Tibial nerve (tissue), 4 donors: Measurements from ENCODE around the gene LANCL2. TPM values are rescaled to one million over a fixed set of nuclear protein-coding genes. Genes with fewer than 3 reads are reported as not detected.

Experiments
- DNase-seq, 2 donors: peaks; one replicate each; pipeline ENCODE4 v3.0.0-alpha.2; 2019; ENCODE audit warnings: low spot score in 2 of 2
- H3K27ac ChIP-seq, 4 donors: fragments of 200-600 bp; sonication (generic) in 3 of 4; one replicate each; pipeline ENCODE4 v1.5.1; 2017 to 2019; ENCODE audit warnings: mild to moderate bottlenecking in 1 of 4
- H3K27me3 ChIP-seq, 2 donors: fragments of 200-600 bp; sonication (generic) in 1 of 2; one replicate each; pipeline versions ENCODE4 v1.5.1 to v1.6.0; 2017 to 2019
- H3K36me3 ChIP-seq, 3 donors: fragments of 200-600 bp; sonication (generic); one replicate each; pipeline ENCODE4 v1.5.1; 2018 to 2019
- H3K4me1 ChIP-seq, 4 donors: fragments of 200-600 bp; sonication (generic) in 3 of 4; one replicate each; pipeline ENCODE4 v1.5.1; 2017 to 2019
- H3K4me3 ChIP-seq, 4 donors: fragments of 200-600 bp; sonication (generic) in 3 of 4; one replicate each; pipeline ENCODE4 v1.5.1; 2017 to 2019; ENCODE audit warnings: mild to moderate bottlenecking in 1 of 4, moderate library complexity in 1 of 4
- H3K9me3 ChIP-seq, 4 donors: fragments of 200-600 bp; sonication (generic) in 3 of 4; one replicate each; pipeline ENCODE4 v1.5.1; 2017 to 2019
- CTCF ChIP-seq, 5 experiments: fragments of 200-600 bp in 3 of 5; fragments of 450-650 bp in 2 of 5; sonication (generic) in 3 of 5; IDR thresholded peaks; one replicate each; pipeline ENCODE4 v1.5.1; 2016 to 2019; ENCODE audit warnings: antibody characterized with exemption in 5 of 5, mild to moderate bottlenecking in 3 of 5, moderate library complexity in 2 of 5
- EP300 ChIP-seq, 2 donors: sonication (generic); formaldehyde crosslinking; IDR thresholded peaks; one replicate each; pipeline ENCODE4 v1.6.1; 2017; ENCODE audit warnings: antibody characterized with exemption in 2 of 2, mild to moderate bottlenecking in 1 of 2
- POLR2A ChIP-seq, 2 donors: fragments of 450-650 bp; IDR thresholded peaks; one replicate each; pipeline ENCODE4 v1.6.1; 2017; ENCODE audit warnings: antibody characterized with exemption in 2 of 2, mild to moderate bottlenecking in 2 of 2, moderate library complexity in 2 of 2
- WGBS, 2 donors: methylation state at CpG; one replicate each; pipeline ENCODE4 v1.1.5; 2018; 5-methylcytosine and 5-hydroxymethylcytosine counted together
- total RNA-seq, 4 donors: library from RNA; depleted of rRNA; stranded (reverse); fragments of >200 nt; gene quantifications; one replicate each; pipeline ENCODE4 v1.1.0, GENCODE V29; 2016

Gene LANCL2
- total RNA-seq, 4 donors from 2014 or later, result 6.6 to 17.9 (median 12.6) TPM

GRCh38 chr7:55343002-55343781, 21.9 kb upstream of the LANCL2 start:
- H3K4me3 ChIP-seq, result no peak overlapping the region
- peaks cover 0 to 11% (median 0%) of the 10 kb centered on the region in 4 donors for H3K9me3 ChIP-seq
- H3K27ac ChIP-seq, result no peak overlapping the region
- DNase-seq, result no peak
- no peaks in the 10 kb centered on the region for H3K36me3 ChIP-seq
- TF ChIP-seq EP300 (IDR thresholded peaks at IDR 0.05) (no peak), POLR2A (IDR thresholded peaks at IDR 0.05) (no peak)
- no peaks in the 10 kb centered on the region for H3K4me1 ChIP-seq
- 86 to 90% methylated on average over 28 to 41 of the region's 42 CpGs for WGBS, 2 donors
- H3K27me3 ChIP-seq, result peaks cover 0 to 4% of the 10 kb centered on the region in 2 donors

GRCh38 chr7:55343860-55344606, 21.1 kb upstream of the LANCL2 start:
- Histone ChIP-seq H3K9me3 (peaks cover 0 to 11% (median 0%) of the 10 kb centered on the region in 4 donors), H3K4me3 (no peak overlapping the region), H3K27ac (no peak overlapping the region), H3K36me3 (no peaks in the 10 kb centered on the region), H3K27me3 (peaks cover 0 to 4% of the 10 kb centered on the region in 2 donors), H3K4me1 (no peaks in the 10 kb centered on the region)
- TF ChIP-seq POLR2A (IDR thresholded peaks at IDR 0.05), result no peak
- no peak for TF ChIP-seq CTCF (IDR thresholded peaks at IDR 0.05)
- no peak for TF ChIP-seq EP300 (IDR thresholded peaks at IDR 0.05)
- no peak for DNase-seq
- 91 to 94% methylated on average over 40 to 47 of the region's 47 CpGs for WGBS, 2 donors

GRCh38 chr7:55344840-55345239, 20.3 kb upstream of the LANCL2 start:
- no peak for DNase-seq
- Histone ChIP-seq H3K4me1 (no peaks in the 10 kb centered on the region), H3K9me3 (peaks cover 0 to 11% (median 0%) of the 10 kb centered on the region in 4 donors), H3K36me3 (no peaks in the 10 kb centered on the region), H3K27me3 (peaks cover 0 to 4% of the 10 kb centered on the region in 2 donors), H3K4me3 (no peak overlapping the region), H3K27ac (no peak overlapping the region)
- WGBS, 2 donors, result 62 to 73% methylated on average over 34 to 43 of the region's 46 CpGs
- TF ChIP-seq CTCF (IDR thresholded peaks at IDR 0.05) (no peak), POLR2A (IDR thresholded peaks at IDR 0.05) (no peak), EP300 (IDR thresholded peaks at IDR 0.05) (no peak)

- H3K4me3 ChIP-seq, result no peak overlapping the region
- WGBS, 2 donors, result 81 to 82% methylated on average over 22 of the region's 22 CpGs
- no peaks in the 10 kb centered on the region for H3K36me3 ChIP-seq
- no peak for DNase-seq
- H3K9me3 ChIP-seq, result peaks cover 0 to 11% (median 0%) of the 10 kb centered on the region in 4 donors
- TF ChIP-seq EP300 (IDR thresholded peaks at IDR 0.05), result no peak
- no peak for TF ChIP-seq CTCF (IDR thresholded peaks at IDR 0.05)
- TF ChIP-seq POLR2A (IDR thresholded peaks at IDR 0.05), result no peak
- peaks cover 0 to 4% of the 10 kb centered on the region in 2 donors for H3K27me3 ChIP-seq
- H3K27ac ChIP-seq, result no peak overlapping the region
- H3K4me1 ChIP-seq, result no peaks in the 10 kb centered on the region
Measured at GRCh38 chr7:55345292-55345691, 19.8 kb upstream of the LANCL2 start.

GRCh38 chr7:55348502-55348901, 16.6 kb upstream of the LANCL2 start:
- no peak for DNase-seq
- Histone ChIP-seq H3K4me3 (no peak overlapping the region), H3K9me3 (peaks cover 0 to 8% (median 0%) of the 10 kb centered on the region in 4 donors), H3K27me3 (peaks cover 0 to 4% of the 10 kb centered on the region in 2 donors), H3K27ac (no peak overlapping the region), H3K4me1 (no peaks in the 10 kb centered on the region), H3K36me3 (no peaks in the 10 kb centered on the region)
- TF ChIP-seq POLR2A (IDR thresholded peaks at IDR 0.05), result no peak
- 75 to 84% methylated on average over 4 of the region's 4 CpGs for WGBS, 2 donors

- 33 to 71% methylated on average over 2 of the region's 2 CpGs for WGBS, 2 donors
- DNase-seq, result no peak
- no peak overlapping the region for H3K4me3 ChIP-seq
- H3K27me3 ChIP-seq, result peaks cover 0 to 4% of the 10 kb centered on the region in 2 donors
- peaks cover 0 to 7% (median 0%) of the 10 kb centered on the region in 4 donors for H3K9me3 ChIP-seq
- TF ChIP-seq POLR2A (IDR thresholded peaks at IDR 0.05) (no peak), CTCF (IDR thresholded peaks at IDR 0.05) (no peak), EP300 (IDR thresholded peaks at IDR 0.05) (no peak)
- H3K27ac ChIP-seq, result no peak overlapping the region
- H3K4me1 ChIP-seq, result no peaks in the 10 kb centered on the region
- H3K36me3 ChIP-seq, result no peaks in the 10 kb centered on the region
Measured at GRCh38 chr7:55349121-55349520, 16.0 kb upstream of the LANCL2 start.
